OCI-LY7 (cell line): Measurements from ENCODE around the gene GNB1L. TPM values are rescaled to one million over a fixed set of nuclear protein-coding genes. Genes with fewer than 3 reads are reported as not detected.

Source experiments
- BruUV-seq: library from RNA; stranded (reverse); fragments of 400-500 nt; replicated peaks from 2 replicates; lab custom pipeline; 2021; lab: Mats Ljungman, UMichigan
- CTCF ChIA-PET: fragments of 300-600 bp; sonication (Branson Sonifier 250); formaldehyde crosslinking; loops from one replicate; lab custom pipeline; 2022; ENCODE audit warnings: antibody characterized with exemption; ENCODE audit not compliant: unreplicated experiment; lab: Charles Lee
- POLR2A ChIA-PET: fragments of 300-600 bp; sonication (Branson Sonifier 250); formaldehyde crosslinking; loops from one replicate; lab custom pipeline; 2022; ENCODE audit warnings: antibody characterized with exemption; lab: Charles Lee
- DNase-seq: peaks from one replicate; pipeline ENCODE4 v3.0.0-alpha.2; 2015; ENCODE audit warnings: low spot score
- H2AFZ ChIP-seq: fragments of 200-600 bp; sonication (generic), shearing (Covaris generic); 2 replicates; pipeline ENCODE4 v1.6.1; 2014; ENCODE audit warnings: mild to moderate bottlenecking, antibody characterized with exemption, low read length, moderate library complexity
- H3K27ac ChIP-seq: fragments of 200-600 bp; sonication (generic); 2 replicates; pipeline ENCODE4 v1.5.1; 2014; ENCODE audit warnings: mixed run types, low read depth, mild to moderate bottlenecking, moderate library complexity, low read length, inconsistent platforms; ENCODE audit not compliant: poor library complexity, severe bottlenecking
- H3K36me3 ChIP-seq: fragments of 200-600 bp; sonication (generic); 2 replicates; pipeline ENCODE4 v1.6.1; 2014; ENCODE audit warnings: mild to moderate bottlenecking, antibody characterized with exemption, low read length, moderate library complexity, mixed read lengths; ENCODE audit not compliant: insufficient read depth
- H3K4me1 ChIP-seq: fragments of 200-600 bp; sonication (generic); 2 replicates; pipeline ENCODE4 v1.5.1; 2014; ENCODE audit warnings: mild to moderate bottlenecking, low read length; ENCODE audit not compliant: insufficient read depth, poor library complexity, severe bottlenecking
- H3K4me2 ChIP-seq: fragments of 200-600 bp; sonication (generic); 2 replicates; pipeline ENCODE4 v1.6.1; 2014; ENCODE audit warnings: mild to moderate bottlenecking, low read length
- H3K4me3 ChIP-seq: fragments of 200-600 bp; sonication (generic); 2 replicates; pipeline ENCODE4 v1.5.1; 2014; ENCODE audit warnings: mild to moderate bottlenecking, low read depth, low read length; ENCODE audit not compliant: poor library complexity, severe bottlenecking
- H3K79me2 ChIP-seq: fragments of 200-600 bp; sonication (generic); 2 replicates; pipeline ENCODE4 v1.6.1; 2016; ENCODE audit warnings: low read depth, mild to moderate bottlenecking, low read length, moderate library complexity, mixed read lengths; ENCODE audit not compliant: insufficient read depth
- H3K9me2 ChIP-seq: fragments of 200-600 bp; sonication (generic); 2 replicates; pipeline ENCODE4 v1.6.1; 2016; ENCODE audit warnings: mild to moderate bottlenecking, low read length, mixed read lengths; ENCODE audit not compliant: insufficient read depth
- H3K9me3 ChIP-seq: fragments of 200-600 bp; sonication (generic); 2 replicates; pipeline ENCODE4 v1.6.1; 2014; ENCODE audit warnings: mild to moderate bottlenecking, mixed run types, low read length, mixed read lengths
- H4K20me1 ChIP-seq: fragments of 200-600 bp; sonication (generic); 2 replicates; pipeline ENCODE4 v1.6.1; 2014; ENCODE audit warnings: mild to moderate bottlenecking, antibody characterized with exemption, low read length, moderate library complexity, mixed read lengths; ENCODE audit not compliant: insufficient read depth
- CTCF ChIP-seq: fragments of 200-600 bp; sonication (generic); conservative IDR thresholded peaks from 2 replicates; pipeline ENCODE4 v1.5.1; 2014; ENCODE audit warnings: mild to moderate bottlenecking, antibody characterized with exemption, low read length, moderate library complexity, mixed read lengths
- EZH2phosphoT487 ChIP-seq: fragments of 200-600 bp; sonication (generic); IDR thresholded peaks from 2 replicates; pipeline ENCODE4 v1.6.1; 2018; ENCODE audit warnings: low read depth, borderline replicate concordance, mild to moderate bottlenecking, mixed run types, antibody characterized with exemption, low read length, moderate library complexity, mixed read lengths
- intact Hi-C: fragments of 100-400 bp; cut with micrococcal nuclease; formaldehyde crosslinking; loops from one replicate; pipeline ENCODE4 v1.10.0; 2022; ENCODE audit not compliant: unreplicated experiment
- total RNA-seq, 2 experiments: library from RNA; depleted of rRNA in 1 of 2; stranded (reverse); fragments of >200 nt in 1 of 2; shearing (Covaris generic) in 1 of 2; gene quantifications; 2 replicates each; pipeline ENCODE4 v1.2.3, GENCODE V29; 2014 to 2022

GNB1L gene
- total RNA-seq, 2 experiments from 2014 or later, result 13.1 to 26.7 TPM

GRCh38 chr22:19754701-19755144 lies 100.0 kb downstream of the GNB1L start:
- ChIA-PET CTCF (no interaction called here), POLR2A (no interaction called here)
- Histone ChIP-seq H3K79me2 (no peaks in the 10 kb centered on the region), H3K4me2 (no peak overlapping the region), H3K27ac (no peak overlapping the region), H3K36me3 (no peaks in the 10 kb centered on the region), H3K4me3 (no peak overlapping the region), H3K9me3 (no peaks in the 10 kb centered on the region), H2AFZ (no peak overlapping the region), H3K9me2 (no peaks in the 10 kb centered on the region), H4K20me1 (no peaks in the 10 kb centered on the region), H3K4me1 (peaks cover 24% of the 10 kb centered on the region)
- no peak for TF ChIP-seq CTCF
- TF ChIP-seq EZH2phosphoT487, result no peak
- no peak for DNase-seq
- no TSS peak for BruUV-seq
- intact Hi-C loops, result no loop called here

- H2AFZ ChIP-seq, result no peak overlapping the region
- intact Hi-C loops, result no loop called here
- no peaks in the 10 kb centered on the region for H3K36me3 ChIP-seq
- H3K9me3 ChIP-seq, result no peaks in the 10 kb centered on the region
- no TSS peak for BruUV-seq
- H3K4me1 ChIP-seq, result peaks cover 24% of the 10 kb centered on the region
- POLR2A ChIA-PET, result interaction anchor here (0.6 to 0.8 kb wide), 2 partner anchors 28 to 205 kb away, joined by 3 read pairs; no protein-coding TSS in a partner anchor
- H3K79me2 ChIP-seq, result no peaks in the 10 kb centered on the region
- H3K4me2 ChIP-seq, result no peak overlapping the region
- H4K20me1 ChIP-seq, result no peaks in the 10 kb centered on the region
- TF ChIP-seq EZH2phosphoT487, result no peak
- TF ChIP-seq CTCF, result no peak
- DNase-seq, result no peak
- CTCF ChIA-PET, result no interaction called here
- no peak overlapping the region for H3K4me3 ChIP-seq
- no peak overlapping the region for H3K27ac ChIP-seq
- no peaks in the 10 kb centered on the region for H3K9me2 ChIP-seq
These were observed 100.5 kb downstream of the GNB1L start for GRCh38 chr22:19753996-19754700.
